ENCODE measurements around the gene HPS5.

GRCh38 chr11:18253778-18254338 is 68.1 kb downstream of the HPS5 start:
- TF ChIP-seq CTCF (IDR thresholded peaks at IDR 0.05) = no peak
- TF ChIP-seq POLR2A (IDR thresholded peaks at IDR 0.05) = no peak
- no peak for TF ChIP-seq EP300 (IDR thresholded peaks at IDR 0.05)

Data from stomach (tissue), 4 donors.